Muscle layer of colon (tissue), 2 donors: ENCODE results near the gene PFKFB1.
A peak's percentile ranks its signal among the peaks of the same experiment; 100 is the strongest.

Experiments
- H3K27ac ChIP-seq: one replicate; pipeline ENCODE4 v1.7.0; 2013; ENCODE audit warnings: low read depth, mild to moderate bottlenecking, low read length, moderate library complexity
- H3K27me3 ChIP-seq, 2 donors: one replicate each; pipeline ENCODE4 v1.7.0; 2013; ENCODE audit warnings: low read length in 2 of 2, mild to moderate bottlenecking in 2 of 2; ENCODE audit not compliant: insufficient read depth in 2 of 2, control insufficient read depth in 1 of 2
- H3K36me3 ChIP-seq: one replicate; pipeline ENCODE4 v1.7.0; 2013; ENCODE audit warnings: mild to moderate bottlenecking, low read length; ENCODE audit not compliant: insufficient read depth
- H3K4me1 ChIP-seq: one replicate; pipeline ENCODE4 v1.7.0; 2013; ENCODE audit warnings: mild to moderate bottlenecking, low read length; ENCODE audit not compliant: insufficient read depth
- H3K4me3 ChIP-seq, 2 donors: one replicate each; pipeline ENCODE4 v1.7.0; 2013; ENCODE audit warnings: low read length in 2 of 2, low read depth in 1 of 2, mild to moderate bottlenecking in 1 of 2, moderate library complexity in 1 of 2
- H3K9ac ChIP-seq: one replicate; pipeline ENCODE4 v1.7.0; 2013; ENCODE audit warnings: low read length
- H3K9me3 ChIP-seq: one replicate; pipeline ENCODE4 v1.7.0; 2013; ENCODE audit warnings: mild to moderate bottlenecking, low read length
- donor health status: abdominal sarcoma.
- donor health status: Adenocarcinoma of cecum.

Gene PFKFB1

GRCh38 chrX:54934890-54935289 lies 59.1 kb downstream of the PFKFB1 start:
- Histone ChIP-seq H3K27ac (no peak overlapping the region), H3K4me1 (no peaks in the 10 kb centered on the region), H3K9me3 (no peaks in the 10 kb centered on the region), H3K36me3 (no peaks in the 10 kb centered on the region), H3K9ac (no peak overlapping the region), H3K4me3 (no peak overlapping the region), H3K27me3 (peaks cover 0 to 5% of the 10 kb centered on the region in 2 donors)

GRCh38 chrX:54934058-54934457 lies 59.9 kb downstream of the PFKFB1 start:
- Histone ChIP-seq H3K27me3 (peaks cover 0 to 5% of the 10 kb centered on the region in 2 donors), H3K27ac (no peak overlapping the region), H3K4me1 (no peaks in the 10 kb centered on the region), H3K9ac (no peak overlapping the region), H3K36me3 (no peaks in the 10 kb centered on the region), H3K4me3 (no peak overlapping the region), H3K9me3 (no peaks in the 10 kb centered on the region)

- Histone ChIP-seq H3K36me3 (no peaks in the 10 kb centered on the region), H3K27me3 (peaks cover 0 to 5% of the 10 kb centered on the region in 2 donors), H3K4me1 (no peaks in the 10 kb centered on the region), H3K9me3 (no peaks in the 10 kb centered on the region), H3K27ac (no peak overlapping the region), H3K4me3 (no peak overlapping the region), H3K9ac (no peak overlapping the region)
Measured at GRCh38 chrX:54933150-54933826, 60.7 kb downstream of the PFKFB1 start.

DNA sequence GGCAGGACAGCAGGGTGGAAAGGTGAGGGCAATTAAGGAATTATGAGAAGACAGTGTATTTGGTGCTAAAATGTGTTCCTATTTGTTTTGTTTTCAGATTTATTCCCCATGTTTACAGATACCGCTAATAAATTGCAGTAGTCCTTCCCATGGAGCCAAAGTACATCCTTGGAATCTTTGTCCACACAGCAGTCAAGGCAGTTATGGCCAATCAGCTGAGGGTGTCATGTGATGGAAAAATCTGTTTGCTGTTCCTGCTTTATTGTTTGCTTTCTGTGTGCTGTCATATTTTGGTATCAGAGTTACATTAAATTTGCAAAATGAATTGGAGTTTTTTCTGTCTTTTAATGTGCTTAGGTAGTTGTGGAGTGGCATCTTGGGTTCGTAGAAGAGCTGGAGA lies 62.9 kb downstream of the PFKFB1 start:
- Histone ChIP-seq H3K27ac (no peak overlapping the region), H3K4me3 (no peak overlapping the region), H3K9me3 (peaks cover 5% of the 10 kb centered on the region), H3K36me3 (no peaks in the 10 kb centered on the region), H3K4me1 (no peaks in the 10 kb centered on the region), H3K9ac (no peak overlapping the region), H3K27me3 (peaks cover 0 to 5% of the 10 kb centered on the region in 2 donors)

DNA sequence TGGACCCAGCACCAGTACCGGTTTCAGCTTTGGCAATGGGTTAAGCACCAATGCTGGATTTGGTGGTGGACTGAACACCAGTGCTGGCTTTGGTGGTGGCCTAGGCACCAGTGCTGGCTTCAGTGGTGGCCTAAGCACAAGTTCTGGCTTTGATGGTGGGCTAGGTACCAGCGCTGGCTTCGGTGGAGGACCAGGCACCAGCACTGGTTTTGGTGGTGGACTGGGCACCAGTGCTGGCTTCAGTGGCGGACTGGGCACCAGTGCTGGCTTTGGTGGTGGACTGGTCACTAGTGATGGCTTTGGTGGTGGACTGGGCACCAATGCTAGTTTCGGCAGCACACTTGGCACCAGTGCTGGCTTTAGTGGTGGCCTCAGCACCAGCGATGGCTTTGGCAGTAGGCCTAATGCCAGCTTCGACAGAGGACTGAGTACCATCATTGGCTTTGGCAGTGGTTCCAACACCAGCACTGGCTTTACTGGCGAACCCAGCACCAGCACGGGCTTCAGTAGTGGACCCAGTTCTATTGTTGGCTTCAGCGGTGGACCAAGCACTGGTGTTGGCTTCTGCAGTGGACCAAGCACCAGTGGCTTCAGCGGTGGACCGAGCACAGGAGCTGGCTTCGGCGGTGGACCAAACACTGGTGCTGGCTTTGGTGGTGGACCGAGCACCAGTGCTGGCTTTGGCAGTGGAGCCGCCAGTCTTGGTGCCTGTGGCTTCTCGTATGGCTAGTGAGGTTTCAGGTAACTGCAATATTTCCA lies 63.5 kb downstream of the PFKFB1 start:
- no peak overlapping the region for H3K4me3 ChIP-seq
- H3K27ac ChIP-seq: no peak overlapping the region
- no peaks in the 10 kb centered on the region for H3K36me3 ChIP-seq
- H3K9me3 ChIP-seq: peaks cover 5% of the 10 kb centered on the region
- no peaks in the 10 kb centered on the region for H3K4me1 ChIP-seq
- peaks cover 0 to under 1% of the 10 kb centered on the region in 2 donors for H3K27me3 ChIP-seq
- H3K9ac ChIP-seq: no peak overlapping the region

DNA sequence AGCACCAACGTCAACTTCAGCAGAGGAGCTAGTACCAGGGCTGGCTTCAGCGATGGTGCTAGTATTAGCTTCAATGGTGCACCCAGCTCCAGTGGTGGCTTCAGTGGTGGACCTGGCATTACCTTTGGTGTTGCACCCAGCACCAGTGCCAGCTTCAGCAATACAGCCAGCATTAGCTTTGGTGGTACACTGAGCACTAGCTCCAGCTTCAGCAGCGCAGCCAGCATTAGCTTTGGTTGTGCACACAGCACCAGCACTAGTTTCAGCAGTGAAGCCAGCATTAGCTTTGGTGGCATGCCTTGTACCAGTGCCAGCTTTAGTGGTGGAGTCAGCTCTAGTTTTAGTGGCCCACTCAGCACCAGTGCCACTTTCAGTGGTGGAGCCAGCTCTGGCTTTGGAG lies 65.1 kb downstream of the PFKFB1 start:
- H3K27me3 ChIP-seq: no peaks in the 10 kb centered on the region
- no peak overlapping the region for H3K4me3 ChIP-seq
- H3K9me3 ChIP-seq: peaks cover 5% of the 10 kb centered on the region
- H3K4me1 ChIP-seq: no peaks in the 10 kb centered on the region
- no peaks in the 10 kb centered on the region for H3K36me3 ChIP-seq
- no peak overlapping the region for H3K9ac ChIP-seq
- no peak overlapping the region for H3K27ac ChIP-seq

DNA sequence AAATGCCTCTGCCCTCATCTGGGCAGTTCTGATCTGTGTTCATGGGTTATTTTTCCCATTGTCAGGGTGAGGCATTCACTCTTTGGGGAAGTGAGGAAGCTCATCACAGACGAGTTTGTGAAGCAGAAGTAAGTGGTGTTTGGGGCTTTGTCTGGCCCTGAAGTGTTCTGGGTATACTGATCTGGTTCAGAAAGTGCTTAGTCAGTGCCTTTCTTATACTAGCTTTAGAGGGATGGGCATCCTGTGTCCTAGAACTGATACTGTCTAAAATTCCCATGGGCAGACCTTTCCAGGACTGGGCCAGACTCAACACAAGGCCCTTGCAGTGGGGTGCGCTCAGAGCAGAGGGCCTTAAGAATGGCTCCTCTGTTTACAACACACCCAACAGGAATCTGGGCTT lies 67.0 kb downstream of the PFKFB1 start:
- no peaks in the 10 kb centered on the region for H3K4me1 ChIP-seq
- H3K9ac ChIP-seq: no peak overlapping the region
- H3K27me3 ChIP-seq: peaks cover 0 to 9% of the 10 kb centered on the region in 2 donors
- no peak overlapping the region for H3K4me3 ChIP-seq
- peaks cover 5% of the 10 kb centered on the region for H3K9me3 ChIP-seq
- H3K36me3 ChIP-seq: no peaks in the 10 kb centered on the region
- H3K27ac ChIP-seq: no peak overlapping the region

- Histone ChIP-seq H3K27me3 (peaks cover 0 to 9% of the 10 kb centered on the region in 2 donors), H3K9ac (no peak overlapping the region)
Measured at GRCh38 chrX:54923376-54923775, 70.6 kb downstream of the PFKFB1 start.

DNA sequence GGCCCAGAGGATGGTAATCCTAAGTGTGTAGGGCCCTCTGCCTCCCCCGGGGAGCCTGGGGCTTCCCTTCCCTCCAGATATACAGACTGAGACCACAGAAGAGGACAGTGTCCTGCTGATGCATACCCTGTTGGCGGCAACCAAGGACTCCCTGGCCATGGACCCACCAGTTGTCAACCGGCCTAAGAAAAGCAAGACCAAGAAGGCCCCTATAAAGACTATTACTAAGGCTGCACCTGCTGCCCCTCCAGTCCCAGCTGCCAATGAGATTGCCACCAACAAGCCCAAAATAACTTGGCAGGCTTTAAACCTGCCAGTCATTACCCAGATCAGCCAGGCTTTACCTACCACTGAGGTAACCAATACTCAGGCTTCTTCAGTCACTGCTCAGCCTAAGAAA lies 71.4 kb downstream of the PFKFB1 start:
- H3K27ac ChIP-seq: no peak overlapping the region

More at GRCh38 chrX:54923376-54923775, 70.6 kb downstream of the PFKFB1 start:
- Histone ChIP-seq H3K36me3 (no peaks in the 10 kb centered on the region), H3K4me3 (no peak overlapping the region), H3K27ac (no peak overlapping the region), H3K4me1 (no peaks in the 10 kb centered on the region), H3K9me3 (peaks cover 5% of the 10 kb centered on the region)

GRCh38 chrX:54921427-54922021 lies 72.5 kb downstream of the PFKFB1 start:
- peak overlapping the region; percentile 50 for H3K9ac ChIP-seq
- H3K9me3 ChIP-seq: no peaks in the 10 kb centered on the region
- no peaks in the 10 kb centered on the region for H3K36me3 ChIP-seq
- H3K4me3 ChIP-seq: peak overlapping the region; percentile 50 to 63
- peak overlapping the region; percentile 34 for H3K27ac ChIP-seq
- peaks cover 0 to 9% of the 10 kb centered on the region in 2 donors for H3K27me3 ChIP-seq
- H3K4me1 ChIP-seq: no peaks in the 10 kb centered on the region

More for the DNA sequence above, 71.4 kb downstream of the PFKFB1 start:
- Histone ChIP-seq H3K9ac (no peak overlapping the region), H3K4me3 (no peak overlapping the region), H3K4me1 (no peaks in the 10 kb centered on the region), H3K27me3 (peaks cover 0 to 9% of the 10 kb centered on the region in 2 donors), H3K9me3 (no peaks in the 10 kb centered on the region), H3K36me3 (no peaks in the 10 kb centered on the region)

DNA sequence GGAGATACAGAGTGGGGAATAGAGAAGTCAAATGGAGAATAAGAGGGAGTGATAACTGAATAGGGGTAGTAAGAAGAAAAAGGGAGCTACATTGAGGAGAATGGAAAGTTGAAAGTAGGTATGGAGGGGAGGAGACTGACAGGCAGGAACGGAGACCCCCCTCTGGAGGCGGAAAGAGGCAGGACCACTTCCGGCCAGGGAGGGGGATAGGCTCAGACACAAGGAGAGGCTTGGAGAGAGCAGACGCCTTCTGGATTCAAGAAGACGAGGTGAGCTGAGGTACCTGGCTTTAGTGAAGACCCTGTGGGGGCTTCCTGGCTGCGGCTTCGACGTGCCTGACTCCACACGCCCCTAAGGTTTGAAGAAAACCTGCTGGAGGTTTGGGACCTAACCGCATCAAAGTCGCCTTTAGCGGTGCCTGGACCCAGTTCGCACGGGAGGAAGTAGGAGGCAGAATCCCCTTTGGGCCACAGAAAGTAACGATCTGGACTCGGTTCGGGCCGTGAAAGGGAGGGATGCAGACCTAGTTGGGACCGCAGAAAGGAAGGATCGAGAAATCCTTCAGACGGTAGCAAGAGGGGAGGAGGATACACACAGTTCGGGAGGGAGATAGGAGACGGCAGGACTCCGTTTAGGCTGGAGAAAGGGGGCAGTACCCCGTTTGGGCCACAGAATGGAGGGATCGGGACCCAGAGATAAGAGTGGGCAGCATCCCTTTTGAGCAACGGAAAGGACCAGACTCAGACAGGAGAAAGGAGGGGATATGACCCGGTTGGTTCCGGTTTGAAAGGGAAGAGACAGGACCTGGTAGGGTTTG lies 73.2 kb downstream of the PFKFB1 start, which contains the start of gene TRO:
Gene TRO (plus strand): TSS at position 215 of the 817 bp plus-strand sequence. CDS start 1,423 bp downstream, outside the sequence.
- peaks cover 0 to 9% of the 10 kb centered on the region in 2 donors for H3K27me3 ChIP-seq
- H3K4me1 ChIP-seq: no peaks in the 10 kb centered on the region
- no peaks in the 10 kb centered on the region for H3K9me3 ChIP-seq
- peak within 1 kb of the TSS; percentile 50 for H3K9ac ChIP-seq
- H3K27ac ChIP-seq: peak within 1 kb of the TSS; percentile 34
- no peaks in the 10 kb centered on the region for H3K36me3 ChIP-seq
- H3K4me3 ChIP-seq: peak within 1 kb of the TSS; percentile 50 to 63
